Endothelial cell of hepatic sinusoid (primary cell): ENCODE measurements around the gene SREK1.
"Not testable (repeated sequence)": the region's sequence is repeated elsewhere in the genome, so short reads cannot be mapped to it uniquely, and the experiment has no call there.

Experiments
- in situ Hi-C: cut with HindIII; loops from 2 replicates; pipeline ENCODE4 v1.10.0; 2017; ENCODE audit warnings: low sequenced_read_pairs

The SREK1 gene

DNA sequence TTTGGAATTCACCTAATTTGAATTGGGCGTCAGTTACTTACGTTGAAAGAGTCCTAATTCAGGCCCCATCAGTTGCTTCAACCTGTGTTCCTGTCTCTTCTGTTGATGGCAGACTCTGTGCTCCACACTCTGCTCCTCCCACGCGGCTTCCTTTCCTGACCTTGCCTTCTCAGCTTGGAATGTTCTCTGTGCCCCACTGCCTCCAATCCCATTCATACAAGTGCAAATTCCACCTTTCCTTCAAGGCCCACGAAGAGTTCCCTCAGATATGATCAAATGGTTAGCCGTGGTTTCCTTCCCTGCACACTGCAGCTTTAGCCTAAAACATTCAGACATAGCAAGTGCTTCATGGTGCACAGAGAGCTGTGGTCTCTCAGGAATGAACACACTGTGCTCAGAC is 65.7 kb downstream of the SREK1 start:
- in situ Hi-C loops, result no loop called here

DNA sequence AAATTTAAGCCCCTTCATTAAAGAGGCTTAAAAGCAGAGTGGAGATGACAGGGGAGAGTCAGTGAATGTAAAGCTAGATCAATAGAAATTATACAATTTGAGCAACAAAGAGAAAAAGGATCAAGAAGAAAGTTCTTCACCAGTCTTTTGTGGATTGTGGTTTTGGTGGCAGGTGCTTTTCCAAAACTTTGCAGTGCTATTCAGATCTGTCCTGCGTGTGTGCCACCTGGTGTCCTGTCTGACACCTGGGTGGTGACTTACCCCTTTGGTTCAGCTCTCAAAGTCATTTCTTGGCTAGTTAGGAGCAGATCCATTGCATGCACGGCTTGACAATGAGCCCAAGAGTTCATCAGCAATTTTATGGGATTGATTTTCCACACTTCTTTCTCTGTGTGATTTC is 69.4 kb downstream of the SREK1 start:
- in situ Hi-C loops, result no loop called here

DNA sequence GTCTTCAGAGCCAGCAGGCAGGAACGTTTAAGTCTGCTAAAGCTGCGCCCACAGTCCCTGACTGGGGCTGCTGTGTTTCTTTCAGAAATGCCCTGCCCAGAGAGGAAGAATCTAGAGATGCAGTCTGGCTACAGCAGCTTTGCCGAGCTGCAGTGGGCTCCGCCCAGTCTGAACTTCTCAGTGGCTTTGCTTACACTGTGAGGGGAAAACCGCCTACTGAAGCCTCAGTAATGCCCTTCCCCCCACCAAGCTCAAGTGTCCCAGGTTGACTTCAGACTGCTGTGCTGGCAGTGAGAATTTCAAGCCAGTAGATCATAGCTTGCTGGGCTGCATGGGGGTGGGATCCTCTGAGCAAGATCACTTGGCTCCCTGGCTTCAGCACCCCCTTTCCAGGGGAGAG is 78.4 kb downstream of the SREK1 start:
- in situ Hi-C loops, result no loop called here

DNA sequence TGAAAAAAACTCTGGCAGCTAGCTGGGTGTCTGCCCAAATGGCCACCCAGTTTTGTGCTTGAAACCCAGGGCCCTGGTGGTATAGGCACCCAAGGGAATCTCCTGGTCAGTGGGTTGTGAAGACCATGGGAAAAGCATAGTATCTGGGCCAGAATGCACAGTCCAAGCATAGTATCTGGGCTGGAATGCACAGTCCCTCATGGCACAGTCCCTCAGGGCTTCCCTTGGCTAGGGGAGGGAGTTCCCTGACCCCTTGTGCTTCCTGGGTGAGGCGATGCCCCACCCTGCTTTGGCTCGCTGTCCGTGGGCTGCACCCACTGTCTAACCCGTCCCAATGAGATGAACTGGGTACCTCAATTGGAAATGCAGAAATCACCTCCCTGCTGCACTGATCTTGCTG is 78.8 kb downstream of the SREK1 start:
- in situ Hi-C loops, result not testable (repeated sequence)

- in situ Hi-C loops, result no loop called here
Measured at GRCh38 chr5:66223637-66224036, 79.5 kb downstream of the SREK1 start.

DNA sequence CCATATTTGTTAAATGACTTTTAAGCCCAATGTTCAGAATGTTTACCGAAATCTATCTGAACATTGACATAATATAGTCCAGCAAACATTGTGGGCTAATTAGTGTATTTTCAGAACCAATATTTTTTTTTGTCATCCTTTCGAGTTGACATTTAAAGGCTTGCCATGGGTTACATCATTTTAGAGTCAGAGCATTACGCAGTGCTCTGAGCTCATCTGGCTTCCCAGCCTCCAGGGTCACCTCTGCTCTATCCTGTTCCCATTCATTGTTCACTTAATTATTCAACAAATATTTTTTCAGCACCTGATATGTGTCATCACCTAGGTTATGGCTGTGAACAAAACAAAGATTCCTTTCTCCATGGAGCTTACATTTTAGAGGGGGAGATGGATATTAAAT is 80.2 kb downstream of the SREK1 start:
- in situ Hi-C loops, result no loop called here

- in situ Hi-C loops, result no loop called here
Measured at GRCh38 chr5:66224773-66225553, 80.9 kb downstream of the SREK1 start.

- in situ Hi-C loops, result no loop called here
Measured at GRCh38 chr5:66230551-66230950, 86.5 kb downstream of the SREK1 start.

DNA sequence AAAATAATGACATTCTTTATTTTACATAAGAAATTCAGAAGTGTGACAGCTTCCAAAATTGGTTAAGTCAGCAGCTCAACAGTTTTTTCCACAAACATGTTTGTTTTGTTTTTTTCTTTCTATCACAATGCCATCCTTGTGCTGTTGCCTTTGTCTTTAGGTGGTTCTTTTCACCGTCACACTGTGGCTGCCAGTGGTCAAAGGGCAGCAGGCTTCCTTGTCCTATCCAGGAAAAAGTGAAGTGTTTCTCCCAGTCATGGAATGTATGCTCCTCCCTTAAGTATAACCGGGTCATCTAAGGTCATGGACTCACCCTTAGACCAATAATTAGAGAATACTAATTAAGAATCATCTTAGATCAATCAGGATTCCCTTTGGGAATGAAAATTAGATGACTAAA is 87.4 kb downstream of the SREK1 start:
- in situ Hi-C loops, result no loop called here

DNA sequence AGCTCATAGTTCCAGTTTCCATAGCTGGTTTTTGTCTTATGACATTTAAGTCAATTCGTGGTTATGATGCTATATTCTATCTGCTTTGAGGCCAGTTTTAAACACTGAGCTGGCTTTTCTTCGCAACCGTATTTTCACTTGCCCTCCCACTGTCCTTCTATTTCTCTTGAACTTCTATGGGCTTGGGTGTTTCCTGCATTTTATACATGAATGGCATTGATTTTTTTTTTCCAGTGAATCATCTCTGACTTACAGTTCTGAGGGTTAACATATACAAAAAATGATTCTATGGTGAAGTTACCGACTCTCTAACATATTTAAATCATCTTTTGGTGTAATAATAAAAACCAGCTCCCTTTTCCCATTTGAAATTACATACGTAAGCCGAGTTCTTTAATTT is 88.2 kb downstream of the SREK1 start:
- in situ Hi-C loops, result no loop called here

GRCh38 chr5:66232706-66233445 is 88.8 kb downstream of the SREK1 start:
- in situ Hi-C loops, result no loop called here
